Measurements from ENCODE around the gene SLC6A4. TPM values are rescaled to one million over a fixed set of nuclear protein-coding genes. Genes with fewer than 3 reads are reported as not detected.

Gene SLC6A4
- total and polyA plus RNA-seq, 2 of the 8 experiments (the other 6 are each of a cell fraction or from before 2014, with no cell fraction given), result 0.09 to 0.33 TPM

DNA sequence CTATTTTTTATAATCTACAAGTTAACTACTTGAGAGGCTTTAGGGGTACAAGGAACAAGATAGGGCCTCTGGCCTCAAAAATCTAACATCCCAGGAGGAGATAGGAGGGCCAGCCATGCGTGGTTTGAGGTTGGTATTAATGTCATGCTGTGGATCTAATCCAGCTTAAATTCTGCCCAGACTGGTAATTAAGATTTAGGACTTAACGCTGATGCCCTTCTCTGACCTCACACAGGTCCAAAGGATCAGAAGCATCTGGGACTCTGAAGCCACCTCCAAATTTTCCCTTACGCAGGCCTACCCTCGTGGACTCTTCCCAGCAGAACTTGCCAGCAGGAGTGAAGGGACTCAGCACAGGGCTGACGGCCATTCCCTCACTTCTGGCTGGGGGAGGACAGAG lies 15.1 kb downstream of the SLC6A4 start (continued):
- TF ChIP-seq SIN3A (conservative IDR thresholded peaks at IDR 0.05 in 1 of 2, IDR thresholded peaks at IDR 0.05 in 1 of 2; ENCODE audit: low read depth in 1 of 2, low read length in 2 of 2) (no peak), GTF2F1 (IDR thresholded peaks at IDR 0.05; ENCODE audit: borderline replicate concordance, low read depth, low read length) (no peak), SRF (IDR thresholded peaks at IDR 0.05; ENCODE audit: low read depth, low read length) (no peak), RXRA (IDR thresholded peaks at IDR 0.05; ENCODE audit: insufficient read depth, low read depth, low read length) (no peak)
- TF ChIP-seq, protein P1, sequence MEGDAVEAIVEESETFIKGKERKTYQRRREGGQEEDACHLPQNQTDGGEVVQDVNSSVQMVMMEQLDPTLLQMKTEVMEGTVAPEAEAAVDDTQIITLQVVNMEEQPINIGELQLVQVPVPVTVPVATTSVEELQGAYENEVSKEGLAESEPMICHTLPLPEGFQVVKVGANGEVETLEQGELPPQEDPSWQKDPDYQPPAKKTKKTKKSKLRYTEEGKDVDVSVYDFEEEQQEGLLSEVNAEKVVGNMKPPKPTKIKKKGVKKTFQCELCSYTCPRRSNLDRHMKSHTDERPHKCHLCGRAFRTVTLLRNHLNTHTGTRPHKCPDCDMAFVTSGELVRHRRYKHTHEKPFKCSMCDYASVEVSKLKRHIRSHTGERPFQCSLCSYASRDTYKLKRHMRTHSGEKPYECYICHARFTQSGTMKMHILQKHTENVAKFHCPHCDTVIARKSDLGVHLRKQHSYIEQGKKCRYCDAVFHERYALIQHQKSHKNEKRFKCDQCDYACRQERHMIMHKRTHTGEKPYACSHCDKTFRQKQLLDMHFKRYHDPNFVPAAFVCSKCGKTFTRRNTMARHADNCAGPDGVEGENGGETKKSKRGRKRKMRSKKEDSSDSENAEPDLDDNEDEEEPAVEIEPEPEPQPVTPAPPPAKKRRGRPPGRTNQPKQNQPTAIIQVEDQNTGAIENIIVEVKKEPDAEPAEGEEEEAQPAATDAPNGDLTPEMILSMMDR (IDR thresholded peaks at IDR 0.05; ENCODE audit: control extremely low read depth in 1 of 3, insufficient read depth in 1 of 3, low read depth in 1 of 3, low read length in 3 of 3), result no peak

Measured in H1 (cell line).